Right renal pelvis (tissue), 4 donors: ENCODE measurements around the gene ELF2. TPM values are rescaled to one million over a fixed set of nuclear protein-coding genes. Genes with fewer than 3 reads are reported as not detected.
"Not testable (repeated sequence)": the region's sequence is repeated elsewhere in the genome, so short reads cannot be mapped to it uniquely, and the experiment has no call there.

Experiments used
- DNase-seq, 4 donors: peaks; one replicate each; pipeline ENCODE4 v3.0.0-alpha.2; 2013; ENCODE audit warnings: low read depth in 4 of 4, low spot score in 3 of 4, missing footprints in 1 of 4
- polyA plus RNA-seq, 4 donors: library from polyadenylated mRNA; unstranded; fragments of 120-200 nt; gene quantifications; one replicate each; pipeline ENCODE4 v1.2.1, GENCODE V29; 2013; ENCODE audit not compliant: insufficient read length in 4 of 4

The ELF2 gene
- polyA plus RNA-seq, 4 donors, result 55.4 to 70.7 (median 69.5) TPM

GRCh38 chr4:139188648-139189416 lies 11.8 kb upstream of the ELF2 start:
- DNase-seq, result no peak

GRCh38 chr4:139184129-139184528 lies 7.1 kb upstream of the ELF2 start:
- no peak for DNase-seq

GRCh38 chr4:139177869-139178619 lies 1.0 kb upstream of the ELF2 start:
- DNase-seq, result peak; percentile 86 to 90 (median 88)

GRCh38 chr4:139176302-139177048 lies 543 bp downstream of the ELF2 start:
- DNase-seq, result peak; percentile 60 to 67 (median 64)

- DNase-seq, result peak in 1 of 4 donors; percentile 53
Measured at GRCh38 chr4:139175646-139176301, 1.2 kb downstream of the ELF2 start.

- no peak for DNase-seq
Measured at GRCh38 chr4:139171876-139172691, 4.9 kb downstream of the ELF2 start.

GRCh38 chr4:139170932-139171331 lies 6.1 kb downstream of the ELF2 start:
- no peak for DNase-seq

- no peak for DNase-seq
Measured at GRCh38 chr4:139167774-139168444, 9.1 kb downstream of the ELF2 start.

GRCh38 chr4:139164731-139165130 lies 12.3 kb downstream of the ELF2 start:
- DNase-seq, result no peak

GRCh38 chr4:139163806-139164206 lies 13.2 kb downstream of the ELF2 start:
- no peak for DNase-seq

- not testable (repeated sequence) for DNase-seq
Measured at GRCh38 chr4:139157977-139158376, 19.0 kb downstream of the ELF2 start.

- no peak for DNase-seq
Measured at GRCh38 chr4:139154952-139155557, 22.0 kb downstream of the ELF2 start.

- no peak for DNase-seq
Measured at GRCh38 chr4:139154538-139154937, 22.5 kb downstream of the ELF2 start.

- no peak for DNase-seq
Measured at GRCh38 chr4:139154134-139154421, 22.9 kb downstream of the ELF2 start.

GRCh38 chr4:139153411-139154133 lies 23.4 kb downstream of the ELF2 start:
- no peak for DNase-seq

GRCh38 chr4:139152249-139152648 lies 24.8 kb downstream of the ELF2 start:
- DNase-seq, result no peak

- no peak for DNase-seq
Measured at GRCh38 chr4:139146926-139147629, 29.9 kb downstream of the ELF2 start.

- DNase-seq, result no peak
Measured at GRCh38 chr4:139145552-139145932, 31.5 kb downstream of the ELF2 start.
